Astrocyte of the cerebellum (primary cell): ENCODE results near the gene SGCD.

Experiments
- DNase-seq: peaks from one replicate; pipeline ENCODE4 v3.0.0-alpha.2; 2011; ENCODE audit warnings: low read depth
- H3K4me3 ChIP-seq: 2 replicates; pipeline ENCODE4 v1.5.1; 2011; ENCODE audit warnings: mild to moderate bottlenecking, low read depth, low read length, moderate library complexity
- CTCF ChIP-seq: IDR thresholded peaks from 2 replicates; pipeline ENCODE4 v1.5.1; 2012; ENCODE audit warnings: low read length, low read depth, moderate library complexity, mild to moderate bottlenecking; ENCODE audit errors: missing control alignments
- in situ Hi-C: cut with HindIII; loops from 2 replicates; pipeline ENCODE4 v1.10.0; 2017; ENCODE audit warnings: low sequenced_read_pairs

SGCD gene

DNA sequence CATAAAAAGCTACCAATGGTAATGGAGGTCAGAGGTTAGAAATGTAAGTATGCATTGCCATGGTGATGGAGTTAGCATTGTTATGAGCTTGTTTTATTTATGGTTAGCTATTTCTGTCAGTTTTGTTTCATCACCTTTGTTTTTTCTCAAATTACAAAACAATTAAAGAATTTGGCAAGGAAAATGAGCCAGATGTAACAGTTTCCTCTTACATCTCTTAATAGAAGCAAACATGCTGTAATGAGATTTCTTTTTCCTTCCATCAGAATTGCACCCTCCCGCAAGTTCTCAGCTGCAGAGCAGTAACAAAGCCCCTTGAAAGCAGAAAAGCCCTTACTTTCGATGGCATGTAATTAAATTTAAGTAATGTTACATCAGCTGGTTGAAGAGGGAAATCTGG, 233.0 kb downstream of the SGCD start:
- H3K4me3 ChIP-seq: no peak overlapping the region
- in situ Hi-C loops: no loop called here
- no peak for TF ChIP-seq CTCF
- DNase-seq: no peak

DNA sequence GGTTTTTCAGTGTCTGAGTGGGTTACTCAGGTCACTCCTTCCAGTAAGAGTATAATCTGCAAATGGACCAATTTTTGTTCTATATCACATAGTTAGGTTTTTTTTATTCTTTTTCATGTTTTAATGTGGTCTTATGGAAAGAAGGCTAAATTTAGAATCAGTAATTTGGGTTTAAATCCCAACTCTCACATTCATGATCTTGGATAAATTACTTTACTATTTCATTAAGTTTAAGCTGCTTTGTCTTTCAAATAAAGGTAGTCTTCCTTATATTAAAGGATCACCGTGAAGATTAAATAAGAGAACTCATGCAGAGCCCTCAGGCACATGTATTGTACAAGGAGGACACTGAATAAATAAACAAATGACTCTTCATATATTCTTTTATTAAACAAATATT, 234.7 kb downstream of the SGCD start:
- TF ChIP-seq CTCF: no peak

DNA sequence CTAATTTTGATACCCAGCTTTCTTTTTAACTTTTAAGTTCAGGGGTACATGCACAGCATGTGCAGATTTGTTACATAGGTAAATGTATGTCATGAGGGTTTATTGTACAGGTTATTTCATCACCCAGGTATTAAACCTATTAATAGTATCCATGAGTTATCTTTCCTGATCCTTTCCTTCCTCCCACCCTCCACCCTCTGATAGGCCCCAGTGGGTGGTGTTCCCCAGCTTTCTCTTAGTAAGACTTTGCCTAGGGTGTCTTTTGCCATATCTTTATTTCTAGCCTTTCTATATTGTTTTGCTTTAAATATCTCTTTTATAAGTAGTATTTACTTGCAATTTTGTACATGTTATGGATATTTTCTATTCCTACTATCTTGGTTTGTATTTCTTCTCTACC, 243.7 kb downstream of the SGCD start:
- in situ Hi-C loops: no loop called here
- no peak for TF ChIP-seq CTCF
- H3K4me3 ChIP-seq: no peak overlapping the region
- DNase-seq: no peak

More for the DNA sequence above, 234.7 kb downstream of the SGCD start:
- H3K4me3 ChIP-seq: no peak overlapping the region
- in situ Hi-C loops: no loop called here
- no peak for DNase-seq

- no peak for TF ChIP-seq CTCF
- no peak overlapping the region for H3K4me3 ChIP-seq
- in situ Hi-C loops: no loop called here
- no peak for DNase-seq
These were observed 254.8 kb downstream of the SGCD start for GRCh38 chr5:156581725-156582124.

- TF ChIP-seq CTCF: no peak
- in situ Hi-C loops: no loop called here
- H3K4me3 ChIP-seq: no peak overlapping the region
- no peak for DNase-seq
These were observed 255.2 kb downstream of the SGCD start for GRCh38 chr5:156582193-156582598.

- H3K4me3 ChIP-seq: no peak overlapping the region
- DNase-seq: no peak
- no peak for TF ChIP-seq CTCF
- in situ Hi-C loops: no loop called here
These were observed 257.9 kb downstream of the SGCD start for GRCh38 chr5:156584871-156585270.

- no peak overlapping the region for H3K4me3 ChIP-seq
- in situ Hi-C loops: no loop called here
- no peak for DNase-seq
- TF ChIP-seq CTCF: no peak
These were observed 259.0 kb downstream of the SGCD start for GRCh38 chr5:156585999-156586398.
